C4-2B (cell line): ENCODE measurements around the gene MOB3A.

Experiments
- H3K27ac ChIP-seq: fragments of 450-650 bp; 2 replicates; pipeline ENCODE4 v1.5.1; 2017
- CTCF ChIP-seq: fragments of 450-650 bp; conservative IDR thresholded peaks from 2 replicates; pipeline ENCODE4 v1.5.1; 2017; ENCODE audit warnings: mild to moderate bottlenecking
- ZFX ChIP-seq: fragments of 450-650 bp; IDR thresholded peaks from 2 replicates; pipeline ENCODE4 v1.6.1; 2017

The MOB3A gene

GRCh38 chr19:2055931-2056836, 39.9 kb downstream of the MOB3A start:
- TF ChIP-seq CTCF, result no peak
- no peak for TF ChIP-seq ZFX
- 0 out of 2 replicates have a peak overlapping the region, but pooled peaks have one; percentile 3 for H3K27ac ChIP-seq

GRCh38 chr19:2054763-2055162, 41.4 kb downstream of the MOB3A start:
- H3K27ac ChIP-seq, result no peak overlapping the region; the same call in 1 of the 2 replicates
- no peak for TF ChIP-seq ZFX
- no peak for TF ChIP-seq CTCF

- TF ChIP-seq ZFX, result no peak
- H3K27ac ChIP-seq, result peak overlapping the region; percentile 95
These were observed 42.3 kb downstream of the MOB3A start for GRCh38 chr19:2053601-2054389.

GRCh38 chr19:2051773-2052704, 44.1 kb downstream of the MOB3A start:
- H3K27ac ChIP-seq, result peak overlapping the region; percentile 95
- TF ChIP-seq ZFX, result peak; percentile 31; the same call in 1 of the 2 replicates
- TF ChIP-seq CTCF, result no peak

- TF ChIP-seq CTCF, result no peak; the same call in 1 of the 2 replicates
- TF ChIP-seq ZFX, result peak; percentile 55
- H3K27ac ChIP-seq, result peak within 1 kb of the TSS; percentile 95
These were observed 44.9 kb downstream of the MOB3A start, which contains the start of gene MKNK2 for GRCh38 chr19:2050991-2051772. Gene MKNK2 (minus strand): TSS chr19:2051244. CDS start chr19:2050851, 393 bp downstream.

- TF ChIP-seq CTCF, result no peak
- no peak for TF ChIP-seq ZFX
- H3K27ac ChIP-seq, result peak overlapping the region; percentile 95
These were observed 45.7 kb downstream of the MOB3A start for GRCh38 chr19:2050349-2050990.
